Stimulated activated naive B cell treated with anti-CD40 and anti-IgM and Interleukin-4, amounts not matched to agents 10 μg/mL and 1 μg/mL and 100 μg/mL, for 72 hours (primary cell): ENCODE results near the gene PCDHGA1.
A peak's percentile ranks its signal among the peaks of the same experiment; 100 is the strongest.

Source experiments
- ATAC-seq, 2 donors: fragments of 150-1000 bp; cut with Tn5 transposase; replicated peaks; 2 replicates each; pipeline ENCODE4 v1.10.0; 2021; ENCODE audit warnings: moderate library complexity in 1 of 2
- DNase-seq: peaks from one replicate; pipeline ENCODE4 v3.0.0; 2021
- H3K27ac Mint-ChIP-seq: one replicate; pipeline ENCODE4 v1.8.0; 2022; ENCODE audit warnings: mild to moderate bottlenecking, mixed read lengths
- H3K27me3 Mint-ChIP-seq, 2 donors: one replicate each; pipeline ENCODE4 v1.8.0; 2022; ENCODE audit warnings: mixed read lengths in 2 of 2
- H3K36me3 Mint-ChIP-seq, 2 donors: one replicate each; pipeline ENCODE4 v1.8.0; 2022; ENCODE audit warnings: mixed read lengths in 2 of 2, mild to moderate bottlenecking in 1 of 2
- H3K4me1 Mint-ChIP-seq, 2 donors: one replicate each; pipeline ENCODE4 v1.8.0; 2022; ENCODE audit warnings: mixed read lengths in 2 of 2, mild to moderate bottlenecking in 1 of 2
- H3K4me3 Mint-ChIP-seq, 2 donors: one replicate each; pipeline ENCODE4 v1.8.0; 2022; ENCODE audit warnings: mild to moderate bottlenecking in 2 of 2, mixed read lengths in 2 of 2, moderate library complexity in 1 of 2
- H3K9me3 Mint-ChIP-seq, 2 donors: one replicate each; pipeline ENCODE4 v1.8.0; 2022; ENCODE audit warnings: mixed read lengths in 2 of 2, mild to moderate bottlenecking in 1 of 2

Gene PCDHGA1

GRCh38 chr5:141512911-141513626 lies 182.8 kb downstream of the PCDHGA1 start:
- Mint-ChIP-seq H3K9me3 (peaks cover 0 to 3% of the 10 kb centered on the region in 2 donors), H3K4me3 (peak overlapping the region; percentile 76 to 77), H3K36me3 (peaks cover 32 to 54% of the 10 kb centered on the region in 2 donors), H3K27me3 (no peaks in the 10 kb centered on the region), H3K27ac (peak overlapping the region; percentile 87), H3K4me1 (peaks cover 53 to 72% of the 10 kb centered on the region in 2 donors)
- ATAC-seq = peak; percentile 16 to 42
- no peak for DNase-seq

GRCh38 chr5:141513627-141514329 lies 183.5 kb downstream of the PCDHGA1 start:
- H3K27ac Mint-ChIP-seq = peak overlapping the region; percentile 87
- DNase-seq (peak; percentile 54), ATAC-seq (peak; percentile 56 to 65)
- H3K4me3 Mint-ChIP-seq = peak overlapping the region; percentile 76 to 77
- H3K9me3 Mint-ChIP-seq = peaks cover 0 to 3% of the 10 kb centered on the region in 2 donors
- H3K27me3 Mint-ChIP-seq = no peaks in the 10 kb centered on the region
- peaks cover 34 to 58% of the 10 kb centered on the region in 2 donors for H3K36me3 Mint-ChIP-seq
- peaks cover 50 to 65% of the 10 kb centered on the region in 2 donors for H3K4me1 Mint-ChIP-seq

- DNase-seq (no peak), ATAC-seq (peak in 1 of 2 donors; percentile 22)
- Mint-ChIP-seq H3K4me1 (peaks cover 46 to 57% of the 10 kb centered on the region in 2 donors), H3K27me3 (no peaks in the 10 kb centered on the region), H3K36me3 (peaks cover 35 to 64% of the 10 kb centered on the region in 2 donors), H3K27ac (peak overlapping the region; percentile 78), H3K4me3 (peak overlapping the region in 1 of 2 donors; percentile 77), H3K9me3 (peaks cover 0 to 3% of the 10 kb centered on the region in 2 donors)
Measured at GRCh38 chr5:141514330-141515133, 184.2 kb downstream of the PCDHGA1 start.

GRCh38 chr5:141515141-141515540 lies 184.8 kb downstream of the PCDHGA1 start:
- H3K27me3 Mint-ChIP-seq = no peaks in the 10 kb centered on the region
- peaks cover 40 to 70% of the 10 kb centered on the region in 2 donors for H3K36me3 Mint-ChIP-seq
- DNase-seq (no peak), ATAC-seq (no peak)
- H3K27ac Mint-ChIP-seq = no peak overlapping the region
- peaks cover 0 to 3% of the 10 kb centered on the region in 2 donors for H3K9me3 Mint-ChIP-seq
- H3K4me1 Mint-ChIP-seq = peaks cover 45 to 51% of the 10 kb centered on the region in 2 donors
- no peak overlapping the region for H3K4me3 Mint-ChIP-seq

GRCh38 chr5:141515946-141516671 lies 185.8 kb downstream of the PCDHGA1 start:
- Mint-ChIP-seq H3K4me3 (no peak overlapping the region), H3K27ac (no peak overlapping the region), H3K4me1 (peaks cover 38 to 47% of the 10 kb centered on the region in 2 donors), H3K9me3 (peaks cover 0 to 3% of the 10 kb centered on the region in 2 donors), H3K36me3 (peaks cover 40 to 79% of the 10 kb centered on the region in 2 donors), H3K27me3 (no peaks in the 10 kb centered on the region)
- no peak for DNase-seq
- no peak for ATAC-seq

GRCh38 chr5:141516672-141517025 lies 186.3 kb downstream of the PCDHGA1 start:
- no peak for ATAC-seq
- peaks cover 40 to 79% of the 10 kb centered on the region in 2 donors for H3K36me3 Mint-ChIP-seq
- H3K27ac Mint-ChIP-seq = no peak overlapping the region
- H3K27me3 Mint-ChIP-seq = no peaks in the 10 kb centered on the region
- no peak overlapping the region for H3K4me3 Mint-ChIP-seq
- peaks cover 0 to 1% of the 10 kb centered on the region in 2 donors for H3K9me3 Mint-ChIP-seq
- no peak for DNase-seq
- H3K4me1 Mint-ChIP-seq = peaks cover 33 to 42% of the 10 kb centered on the region in 2 donors

GRCh38 chr5:141517312-141517711 lies 187.0 kb downstream of the PCDHGA1 start:
- H3K27ac Mint-ChIP-seq = no peak overlapping the region
- no peaks in the 10 kb centered on the region for H3K27me3 Mint-ChIP-seq
- no peak overlapping the region for H3K4me3 Mint-ChIP-seq
- ATAC-seq (no peak), DNase-seq (no peak)
- peaks cover 43 to 83% of the 10 kb centered on the region in 2 donors for H3K36me3 Mint-ChIP-seq
- no peaks in the 10 kb centered on the region for H3K9me3 Mint-ChIP-seq
- H3K4me1 Mint-ChIP-seq = peaks cover 31 to 40% of the 10 kb centered on the region in 2 donors

GRCh38 chr5:141517880-141518617 lies 187.7 kb downstream of the PCDHGA1 start:
- H3K4me3 Mint-ChIP-seq = no peak overlapping the region
- ATAC-seq = no peak
- no peak overlapping the region for H3K27ac Mint-ChIP-seq
- no peaks in the 10 kb centered on the region for H3K9me3 Mint-ChIP-seq
- no peak for DNase-seq
- peaks cover 41 to 81% of the 10 kb centered on the region in 2 donors for H3K36me3 Mint-ChIP-seq
- no peaks in the 10 kb centered on the region for H3K27me3 Mint-ChIP-seq
- H3K4me1 Mint-ChIP-seq = peaks cover 24 to 37% of the 10 kb centered on the region in 2 donors

GRCh38 chr5:141518618-141519015 lies 188.3 kb downstream of the PCDHGA1 start:
- Mint-ChIP-seq H3K4me1 (peaks cover 25 to 31% of the 10 kb centered on the region in 2 donors), H3K4me3 (no peak overlapping the region), H3K36me3 (peaks cover 42 to 78% of the 10 kb centered on the region in 2 donors), H3K9me3 (no peaks in the 10 kb centered on the region), H3K27ac (no peak overlapping the region), H3K27me3 (no peaks in the 10 kb centered on the region)
- ATAC-seq (no peak), DNase-seq (no peak)

- Mint-ChIP-seq H3K9me3 (no peaks in the 10 kb centered on the region), H3K27ac (no peak overlapping the region), H3K27me3 (no peaks in the 10 kb centered on the region), H3K4me3 (no peak overlapping the region), H3K4me1 (peaks cover 18 to 26% of the 10 kb centered on the region in 2 donors), H3K36me3 (peaks cover 36 to 76% of the 10 kb centered on the region in 2 donors)
- ATAC-seq (no peak), DNase-seq (no peak)
Measured at GRCh38 chr5:141519605-141520565, 189.6 kb downstream of the PCDHGA1 start.

- peaks cover 36 to 79% of the 10 kb centered on the region in 2 donors for H3K36me3 Mint-ChIP-seq
- no peak for DNase-seq
- H3K4me3 Mint-ChIP-seq = no peak overlapping the region
- no peak overlapping the region for H3K27ac Mint-ChIP-seq
- no peaks in the 10 kb centered on the region for H3K9me3 Mint-ChIP-seq
- peaks cover 20 to 24% of the 10 kb centered on the region in 2 donors for H3K4me1 Mint-ChIP-seq
- no peaks in the 10 kb centered on the region for H3K27me3 Mint-ChIP-seq
- no peak for ATAC-seq
Measured at GRCh38 chr5:141521244-141521781, 191.0 kb downstream of the PCDHGA1 start.

GRCh38 chr5:141522301-141522700 lies 192.0 kb downstream of the PCDHGA1 start:
- Mint-ChIP-seq H3K27me3 (no peaks in the 10 kb centered on the region), H3K9me3 (no peaks in the 10 kb centered on the region), H3K27ac (peak overlapping the region; percentile 42), H3K36me3 (peaks cover 32 to 77% of the 10 kb centered on the region in 2 donors), H3K4me3 (no peak overlapping the region), H3K4me1 (peaks cover 20 to 21% of the 10 kb centered on the region in 2 donors)
- no peak for DNase-seq
- no peak for ATAC-seq
